ENCODE results near the gene TUBGCP2.
A peak's percentile ranks its signal among the peaks of the same experiment; 100 is the strongest.

Gene TUBGCP2, protein sequence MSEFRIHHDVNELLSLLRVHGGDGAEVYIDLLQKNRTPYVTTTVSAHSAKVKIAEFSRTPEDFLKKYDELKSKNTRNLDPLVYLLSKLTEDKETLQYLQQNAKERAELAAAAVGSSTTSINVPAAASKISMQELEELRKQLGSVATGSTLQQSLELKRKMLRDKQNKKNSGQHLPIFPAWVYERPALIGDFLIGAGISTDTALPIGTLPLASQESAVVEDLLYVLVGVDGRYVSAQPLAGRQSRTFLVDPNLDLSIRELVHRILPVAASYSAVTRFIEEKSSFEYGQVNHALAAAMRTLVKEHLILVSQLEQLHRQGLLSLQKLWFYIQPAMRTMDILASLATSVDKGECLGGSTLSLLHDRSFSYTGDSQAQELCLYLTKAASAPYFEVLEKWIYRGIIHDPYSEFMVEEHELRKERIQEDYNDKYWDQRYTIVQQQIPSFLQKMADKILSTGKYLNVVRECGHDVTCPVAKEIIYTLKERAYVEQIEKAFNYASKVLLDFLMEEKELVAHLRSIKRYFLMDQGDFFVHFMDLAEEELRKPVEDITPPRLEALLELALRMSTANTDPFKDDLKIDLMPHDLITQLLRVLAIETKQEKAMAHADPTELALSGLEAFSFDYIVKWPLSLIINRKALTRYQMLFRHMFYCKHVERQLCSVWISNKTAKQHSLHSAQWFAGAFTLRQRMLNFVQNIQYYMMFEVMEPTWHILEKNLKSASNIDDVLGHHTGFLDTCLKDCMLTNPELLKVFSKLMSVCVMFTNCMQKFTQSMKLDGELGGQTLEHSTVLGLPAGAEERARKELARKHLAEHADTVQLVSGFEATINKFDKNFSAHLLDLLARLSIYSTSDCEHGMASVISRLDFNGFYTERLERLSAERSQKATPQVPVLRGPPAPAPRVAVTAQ

DNA sequence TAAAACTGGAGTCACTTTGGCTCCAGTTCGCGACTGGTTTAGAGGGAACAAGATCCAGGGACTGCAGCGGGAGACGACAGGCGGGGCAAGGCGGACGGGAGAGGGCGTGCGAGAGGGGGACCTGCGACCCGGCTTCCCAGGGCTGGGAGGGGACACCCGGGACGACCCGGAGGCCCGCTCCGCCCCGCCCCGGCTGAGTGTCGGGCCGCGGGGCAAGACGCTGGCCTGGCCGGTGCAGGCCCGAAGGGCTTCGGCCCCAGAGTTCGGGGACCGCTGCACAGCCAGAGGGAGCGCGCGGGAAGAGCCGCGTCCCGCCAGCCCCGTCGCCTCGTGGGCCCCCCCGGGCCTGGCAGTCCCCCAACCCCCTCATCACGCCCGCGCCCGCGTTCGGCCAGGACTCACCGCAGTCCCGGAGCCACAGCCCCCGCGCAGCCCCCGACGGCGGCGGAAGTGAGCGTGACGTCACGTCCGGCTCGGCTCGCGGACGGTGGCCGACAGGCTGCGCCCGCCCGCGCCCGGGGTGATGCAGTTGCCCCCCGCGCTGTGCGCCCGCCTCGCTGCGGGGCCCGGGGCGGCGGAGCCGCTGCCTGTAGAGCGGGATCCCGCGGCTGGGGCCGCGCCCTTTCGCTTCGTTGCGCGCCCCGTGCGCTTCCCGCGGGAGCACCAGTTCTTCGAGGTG, at the start of gene TUBGCP2, which contains the start of gene ZNF511:
Gene TUBGCP2, minus strand, starts transcription at position 452 of the 679 bp plus-strand sequence. CDS start 5,931 bp downstream, outside the sequence.
Gene ZNF511, plus strand, starts transcription at position 494 of the 679 bp plus-strand sequence. Its CDS starts 30 bp downstream, at position 524.
- H3K4me3 ChIP-seq (ENCODE audit: low read depth, low read length): peak within 1 kb of the TSS; percentile 80
- peak; percentile 35 for DNase-seq (ENCODE audit: low read depth)
- TF ChIP-seq, protein P1, sequence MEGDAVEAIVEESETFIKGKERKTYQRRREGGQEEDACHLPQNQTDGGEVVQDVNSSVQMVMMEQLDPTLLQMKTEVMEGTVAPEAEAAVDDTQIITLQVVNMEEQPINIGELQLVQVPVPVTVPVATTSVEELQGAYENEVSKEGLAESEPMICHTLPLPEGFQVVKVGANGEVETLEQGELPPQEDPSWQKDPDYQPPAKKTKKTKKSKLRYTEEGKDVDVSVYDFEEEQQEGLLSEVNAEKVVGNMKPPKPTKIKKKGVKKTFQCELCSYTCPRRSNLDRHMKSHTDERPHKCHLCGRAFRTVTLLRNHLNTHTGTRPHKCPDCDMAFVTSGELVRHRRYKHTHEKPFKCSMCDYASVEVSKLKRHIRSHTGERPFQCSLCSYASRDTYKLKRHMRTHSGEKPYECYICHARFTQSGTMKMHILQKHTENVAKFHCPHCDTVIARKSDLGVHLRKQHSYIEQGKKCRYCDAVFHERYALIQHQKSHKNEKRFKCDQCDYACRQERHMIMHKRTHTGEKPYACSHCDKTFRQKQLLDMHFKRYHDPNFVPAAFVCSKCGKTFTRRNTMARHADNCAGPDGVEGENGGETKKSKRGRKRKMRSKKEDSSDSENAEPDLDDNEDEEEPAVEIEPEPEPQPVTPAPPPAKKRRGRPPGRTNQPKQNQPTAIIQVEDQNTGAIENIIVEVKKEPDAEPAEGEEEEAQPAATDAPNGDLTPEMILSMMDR (IDR thresholded peaks at IDR 0.05; ENCODE audit: low read depth, low read length, missing control alignments): peak; percentile 33

DNA sequence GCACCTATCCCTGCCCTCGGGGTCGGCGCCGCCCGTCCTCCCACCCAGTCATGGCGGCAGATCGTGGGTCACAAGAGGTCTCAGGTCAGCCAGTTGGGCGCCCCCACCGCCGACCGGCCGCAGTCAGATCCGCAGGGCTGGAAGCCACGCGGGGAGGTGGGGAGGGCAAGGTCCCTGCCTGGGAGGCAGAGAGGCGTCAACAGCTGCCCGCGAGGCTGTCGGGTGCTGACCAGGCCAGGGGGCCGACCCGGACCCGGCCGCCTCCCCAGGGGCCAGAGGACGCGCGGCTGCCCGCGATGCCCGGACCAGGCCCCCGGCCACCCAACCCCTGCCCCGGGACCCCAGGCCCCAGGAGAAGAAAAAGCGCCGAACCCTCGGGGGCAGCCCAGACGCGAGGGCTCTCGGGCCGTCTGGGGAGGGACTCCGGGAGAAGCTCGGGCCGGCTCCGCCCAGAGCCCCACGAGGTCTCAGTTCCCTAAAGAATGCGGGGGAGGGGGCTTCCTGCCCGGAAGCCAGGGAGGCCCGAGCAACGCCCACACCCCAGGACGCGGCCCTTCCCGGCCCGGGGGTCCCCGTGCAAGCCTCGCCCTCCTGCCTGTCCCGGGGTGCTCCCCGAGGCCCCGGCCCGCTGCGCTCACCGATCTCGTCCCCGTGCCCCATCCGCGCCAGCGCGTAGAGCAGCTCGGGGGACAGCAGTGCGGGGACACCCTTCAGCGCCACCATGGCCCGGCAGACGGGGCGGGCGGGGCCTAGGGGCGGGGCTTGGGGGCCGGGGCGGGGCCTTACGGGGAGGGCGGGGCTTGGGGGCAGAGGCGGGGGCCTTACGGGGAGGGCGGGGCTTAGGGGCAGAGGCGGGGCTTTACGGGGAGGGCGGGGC, 48.9 kb upstream of the TUBGCP2 start, which contains the start of gene FUOM:
Gene FUOM, minus strand, starts transcription at position 735 of the 877 bp plus-strand sequence. Its CDS starts 12 bp downstream, at position 723.
- H3K4me3 ChIP-seq (ENCODE audit: low read depth, low read length): peak within 1 kb of the TSS; percentile 75
- no peak for DNase-seq (ENCODE audit: low read depth)
- TF ChIP-seq, protein P1 (IDR thresholded peaks at IDR 0.05; ENCODE audit: low read depth, low read length, missing control alignments): no peak

DNA sequence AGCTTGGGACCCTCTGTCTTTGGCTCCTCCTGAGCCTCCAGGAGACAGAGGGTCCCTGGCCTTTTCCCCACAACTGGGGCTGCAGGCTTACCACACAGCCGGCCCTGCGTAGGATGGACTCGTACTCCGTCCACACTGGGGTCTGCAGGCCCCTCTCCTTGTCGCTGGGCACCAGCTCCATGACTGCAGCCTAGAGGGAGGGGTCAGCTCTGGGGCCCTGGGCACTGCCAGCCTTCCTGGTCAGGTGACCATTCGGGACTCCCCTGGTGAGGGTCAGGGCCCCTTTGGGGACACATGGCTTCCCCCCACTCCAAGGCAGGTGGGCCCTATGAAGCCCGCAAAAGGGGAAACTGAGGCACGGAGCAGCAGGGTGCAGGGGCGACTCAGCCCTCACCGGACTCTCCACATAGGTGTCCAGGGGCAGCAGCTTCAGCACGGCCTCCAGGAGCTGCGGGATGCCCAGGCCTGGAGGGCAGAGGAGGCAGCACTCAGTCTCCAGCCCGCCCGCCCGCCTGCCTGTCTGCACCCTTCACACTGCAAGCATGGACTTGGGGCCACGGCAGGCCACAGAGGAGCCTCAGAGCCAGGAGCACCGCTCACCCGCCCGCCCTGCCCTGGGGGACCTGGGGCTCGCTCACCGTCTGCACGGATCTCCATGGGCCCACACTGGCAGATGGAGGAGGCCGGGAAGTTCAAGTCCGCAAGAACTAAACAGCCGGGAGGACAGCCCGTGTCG, 48.0 kb upstream of the TUBGCP2 start:
- H3K4me3 ChIP-seq (ENCODE audit: low read depth, low read length): peak overlapping the region; percentile 75
- no peak for DNase-seq (ENCODE audit: low read depth)
- TF ChIP-seq, protein P1 (IDR thresholded peaks at IDR 0.05; ENCODE audit: low read depth, low read length, missing control alignments): no peak

DNA sequence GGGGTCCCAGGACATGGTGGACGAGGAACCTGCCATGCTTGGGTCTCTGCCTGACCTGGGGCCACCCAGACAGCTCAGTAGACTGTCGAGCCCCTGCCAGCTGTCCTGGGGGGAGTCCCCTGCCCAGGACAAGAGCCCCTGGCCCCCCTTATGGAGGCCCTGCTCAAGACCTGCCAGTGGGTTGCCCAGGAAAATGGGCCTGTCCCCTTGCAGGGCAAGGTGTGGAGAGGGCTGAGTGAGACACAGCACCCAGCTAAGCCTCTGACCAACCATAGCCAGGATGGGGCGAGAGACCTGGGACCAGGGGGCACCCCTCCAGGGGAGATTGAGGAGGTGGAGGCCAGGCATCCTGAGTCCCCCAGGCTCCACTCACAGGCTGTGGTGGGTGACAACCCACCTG, 47.3 kb upstream of the TUBGCP2 start:
- H3K4me3 ChIP-seq (ENCODE audit: low read depth, low read length): no peak overlapping the region
- DNase-seq (ENCODE audit: low read depth): no peak
- TF ChIP-seq, protein P1 (IDR thresholded peaks at IDR 0.05; ENCODE audit: low read depth, low read length, missing control alignments): no peak

DNA sequence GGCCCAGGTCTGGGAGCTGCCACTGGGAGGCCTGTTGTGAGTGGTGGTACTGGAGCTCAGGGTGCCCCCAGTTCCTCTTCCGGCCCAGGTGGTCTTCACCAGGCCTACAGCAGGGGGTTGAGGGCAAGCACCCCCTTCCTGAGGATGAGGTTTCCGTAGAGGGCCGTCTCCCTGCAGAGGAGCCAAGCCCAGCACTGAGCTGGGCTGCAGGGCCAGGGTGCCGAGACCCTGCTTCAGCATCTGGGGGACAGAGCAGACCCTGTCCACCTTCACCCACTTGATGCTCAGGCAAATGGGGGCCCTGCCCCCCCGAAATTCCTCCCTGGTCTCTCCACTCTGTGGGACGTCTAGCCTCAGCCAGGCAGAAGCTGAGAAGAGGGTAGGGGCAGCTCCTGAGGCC, 46.6 kb upstream of the TUBGCP2 start:
- DNase-seq (ENCODE audit: low read depth): no peak
- TF ChIP-seq, protein P1 (IDR thresholded peaks at IDR 0.05; ENCODE audit: low read depth, low read length, missing control alignments): no peak
- no peak overlapping the region for H3K4me3 ChIP-seq (ENCODE audit: low read depth, low read length)
